Measurements from ENCODE around the gene FBXL3. TPM values are rescaled to one million over a fixed set of nuclear protein-coding genes. Genes with fewer than 3 reads are reported as not detected.
"Not testable (repeated sequence)": the region's sequence is repeated elsewhere in the genome, so short reads cannot be mapped to it uniquely, and the experiment has no call there.

The FBXL3 gene
- total RNA-seq, 1 donor from 2014 or later = 37.2 TPM

GRCh38 chr13:77009011-77009410 lies 17.9 kb downstream of the FBXL3 start:
- H3K27ac ChIP-seq (ENCODE audit: low read depth, low read length) = no peak overlapping the region
- DNase-seq (ENCODE audit: low read depth) = no peak

GRCh38 chr13:77008337-77008736 lies 18.6 kb downstream of the FBXL3 start:
- H3K9ac ChIP-seq (ENCODE audit: low read length); H3K4me3 Mint-ChIP-seq (ENCODE audit: unreplicated experiment); H3K27me3 ChIP-seq (ENCODE audit: insufficient read depth, low read length); H3K4me1 ChIP-seq (ENCODE audit: insufficient read depth, low read length); H3K27me3 Mint-ChIP-seq (ENCODE audit: low read depth, unreplicated experiment); H3K27ac Mint-ChIP-seq (ENCODE audit: unreplicated experiment); H3K9me3 ChIP-seq (ENCODE audit: insufficient read depth, low read depth, low read length); FAIRE-seq; DNase-seq (ENCODE audit: low read depth); H3K4me1 Mint-ChIP-seq (ENCODE audit: low read depth, unreplicated experiment); H3K4me2 ChIP-seq (ENCODE audit: low read length); H2AFZ ChIP-seq (ENCODE audit: low read depth, low read length); H3K9me3 Mint-ChIP-seq (ENCODE audit: unreplicated experiment); H3K27ac ChIP-seq (ENCODE audit: low read depth, low read length); H3K4me3 ChIP-seq (ENCODE audit: insufficient read depth, low read depth, low read length): not testable (repeated sequence)
- peaks cover 10% of the 10 kb centered on the region for H3K36me3 Mint-ChIP-seq (ENCODE audit: low read depth, unreplicated experiment)
- H3K79me2 ChIP-seq (ENCODE audit: insufficient read depth, low read length) = peaks cover 36% of the 10 kb centered on the region
- peaks cover 24% of the 10 kb centered on the region for H3K36me3 ChIP-seq (ENCODE audit: insufficient read depth, low read length)
- peaks cover 54% of the 10 kb centered on the region for H4K20me1 ChIP-seq (ENCODE audit: insufficient read depth, low read length)

More at GRCh38 chr13:77009011-77009410, 17.9 kb downstream of the FBXL3 start:
- TF ChIP-seq CTCF (IDR thresholded peaks at IDR 0.05; ENCODE audit: insufficient read depth, low read depth, low read length) (no peak), EZH2 (IDR thresholded peaks at IDR 0.05; ENCODE audit: insufficient read depth, low read length) (no peak)
- H3K27ac Mint-ChIP-seq (ENCODE audit: unreplicated experiment) = no peak overlapping the region
- peaks cover 60% of the 10 kb centered on the region for H4K20me1 ChIP-seq (ENCODE audit: insufficient read depth, low read length)
- H3K9me3 Mint-ChIP-seq (ENCODE audit: unreplicated experiment) = no peaks in the 10 kb centered on the region
- H3K9ac ChIP-seq (ENCODE audit: low read length) = no peak overlapping the region
- no peak overlapping the region for H3K4me3 ChIP-seq (ENCODE audit: insufficient read depth, low read depth, low read length)
- peaks cover 2% of the 10 kb centered on the region for H3K4me1 Mint-ChIP-seq (ENCODE audit: low read depth, unreplicated experiment)
- H3K36me3 Mint-ChIP-seq (ENCODE audit: low read depth, unreplicated experiment) = peaks cover 15% of the 10 kb centered on the region
- H3K4me2 ChIP-seq (ENCODE audit: low read length) = no peak overlapping the region
- H3K79me2 ChIP-seq (ENCODE audit: insufficient read depth, low read length) = peaks cover 43% of the 10 kb centered on the region
- no peak overlapping the region for H2AFZ ChIP-seq (ENCODE audit: low read depth, low read length)
- H3K27me3 ChIP-seq (ENCODE audit: insufficient read depth, low read length) = no peaks in the 10 kb centered on the region
- H3K4me3 Mint-ChIP-seq (ENCODE audit: unreplicated experiment) = no peak overlapping the region
- no peaks in the 10 kb centered on the region for H3K27me3 Mint-ChIP-seq (ENCODE audit: low read depth, unreplicated experiment)
- no peak for FAIRE-seq
- no peaks in the 10 kb centered on the region for H3K9me3 ChIP-seq (ENCODE audit: insufficient read depth, low read depth, low read length)
- no peaks in the 10 kb centered on the region for H3K4me1 ChIP-seq (ENCODE audit: insufficient read depth, low read length)
- H3K36me3 ChIP-seq (ENCODE audit: insufficient read depth, low read length) = peaks cover 30% of the 10 kb centered on the region

GRCh38 chr13:77002590-77003190 lies 24.3 kb downstream of the FBXL3 start:
- Histone ChIP-seq H3K4me1 (ENCODE audit: insufficient read depth, low read length) (no peaks in the 10 kb centered on the region), H3K4me2 (ENCODE audit: low read length) (no peak overlapping the region), H3K9ac (ENCODE audit: low read length) (no peak overlapping the region), H3K79me2 (ENCODE audit: insufficient read depth, low read length) (peaks cover 15% of the 10 kb centered on the region), H3K36me3 (ENCODE audit: insufficient read depth, low read length) (peaks cover 32% of the 10 kb centered on the region), H2AFZ (ENCODE audit: low read depth, low read length) (no peak overlapping the region), H3K27ac (ENCODE audit: low read depth, low read length) (no peak overlapping the region), H3K4me3 (ENCODE audit: insufficient read depth, low read depth, low read length) (no peak overlapping the region), H3K27me3 (ENCODE audit: insufficient read depth, low read length) (no peaks in the 10 kb centered on the region), H3K9me3 (ENCODE audit: insufficient read depth, low read depth, low read length) (no peaks in the 10 kb centered on the region), H4K20me1 (ENCODE audit: insufficient read depth, low read length) (peaks cover 43% of the 10 kb centered on the region)
- DNase-seq (ENCODE audit: low read depth) (no peak), FAIRE-seq (peak; percentile 69)
- H3K36me3 Mint-ChIP-seq (ENCODE audit: low read depth, unreplicated experiment) = peaks cover 6% of the 10 kb centered on the region
- no peaks in the 10 kb centered on the region for H3K9me3 Mint-ChIP-seq (ENCODE audit: unreplicated experiment)
- no peaks in the 10 kb centered on the region for H3K27me3 Mint-ChIP-seq (ENCODE audit: low read depth, unreplicated experiment)
- no peak overlapping the region for H3K27ac Mint-ChIP-seq (ENCODE audit: unreplicated experiment)
- H3K4me3 Mint-ChIP-seq (ENCODE audit: unreplicated experiment) = no peak overlapping the region
- H3K4me1 Mint-ChIP-seq (ENCODE audit: low read depth, unreplicated experiment) = no peaks in the 10 kb centered on the region
- TF ChIP-seq CTCF (IDR thresholded peaks at IDR 0.05; ENCODE audit: insufficient read depth, low read depth, low read length) (peak; percentile 85), EZH2 (IDR thresholded peaks at IDR 0.05; ENCODE audit: insufficient read depth, low read length) (no peak)
